ENCODE measurements around the gene DYRK1A. TPM values are rescaled to one million over a fixed set of nuclear protein-coding genes. Genes with fewer than 3 reads are reported as not detected.

The DYRK1A gene
- total RNA-seq, 1 experiment from 2014 or later: 48.7 TPM

GRCh38 chr21:37421306-37421705 lies 54.7 kb downstream of the DYRK1A start:
- Histone ChIP-seq H3K79me2 (ENCODE audit: low read length) (peaks cover 96% of the 10 kb centered on the region), H3K4me1 (ENCODE audit: insufficient read depth, low read length) (no peaks in the 10 kb centered on the region), H3K27me3 (ENCODE audit: low read length) (no peaks in the 10 kb centered on the region), H3K36me3 (ENCODE audit: low read depth, low read length) (peaks cover 24% of the 10 kb centered on the region), H3K27ac (ENCODE audit: low read length) (no peak overlapping the region), H3F3A (ENCODE audit: low read length, unreplicated experiment) (no peaks in the 10 kb centered on the region), H3K9me3 (ENCODE audit: low read length) (no peaks in the 10 kb centered on the region), H3K4me2 (ENCODE audit: low read length) (no peak overlapping the region), H3K9me2 (replicated peaks; ENCODE audit: low read length) (no peaks in the 10 kb centered on the region), H3K4me3 (ENCODE audit: low read length) (no peak overlapping the region), H4K20me1 (ENCODE audit: low read length) (peaks cover 49% of the 10 kb centered on the region), H2AFZ (ENCODE audit: low read length) (no peak overlapping the region), H3K9ac (ENCODE audit: low read length) (no peak overlapping the region)
- TF ChIP-seq EZH2 (IDR thresholded peaks at IDR 0.05; ENCODE audit: low read length, unreplicated experiment): no peak
- TF ChIP-seq CTCF (conservative IDR thresholded peaks at IDR 0.05; ENCODE audit: low read depth, low read length): no peak
- TF ChIP-seq EZH2phosphoT487 (IDR thresholded peaks at IDR 0.05; ENCODE audit: borderline replicate concordance, low read length): no peak
- no TSS peak for BruUV-seq (replicated peaks)
- ChIA-PET POLR2A (ENCODE audit: unreplicated experiment) (interaction anchor here (0.5 to 0.6 kb wide), 2 partner anchors 14 to 142 kb away, joined by 3 read pairs; no protein-coding TSS in a partner anchor), CTCF (no interaction called here)
- no peak for DNase-seq
- intact Hi-C loops (cut with micrococcal nuclease): no loop called here
- no peak for ATAC-seq

GRCh38 chr21:37422382-37422781 lies 55.8 kb downstream of the DYRK1A start:
- Histone ChIP-seq H3K36me3 (ENCODE audit: low read depth, low read length) (peaks cover 24% of the 10 kb centered on the region), H3K9me3 (ENCODE audit: low read length) (no peaks in the 10 kb centered on the region), H3K4me2 (ENCODE audit: low read length) (no peak overlapping the region), H3K27ac (ENCODE audit: low read length) (no peak overlapping the region), H3K4me1 (ENCODE audit: insufficient read depth, low read length) (no peaks in the 10 kb centered on the region), H3K9ac (ENCODE audit: low read length) (no peak overlapping the region), H3K79me2 (ENCODE audit: low read length) (peaks cover 93% of the 10 kb centered on the region), H4K20me1 (ENCODE audit: low read length) (peaks cover 48% of the 10 kb centered on the region), H2AFZ (ENCODE audit: low read length) (no peak overlapping the region), H3K4me3 (ENCODE audit: low read length) (no peak overlapping the region), H3K27me3 (ENCODE audit: low read length) (no peaks in the 10 kb centered on the region), H3F3A (ENCODE audit: low read length, unreplicated experiment) (no peaks in the 10 kb centered on the region), H3K9me2 (replicated peaks; ENCODE audit: low read length) (no peaks in the 10 kb centered on the region)
- ATAC-seq (no peak), DNase-seq (no peak)
- POLR2A ChIA-PET (ENCODE audit: unreplicated experiment): no interaction called here
- BruUV-seq (replicated peaks): no TSS peak
- intact Hi-C loops (cut with micrococcal nuclease): no loop called here
- CTCF ChIA-PET: no interaction called here
- TF ChIP-seq EZH2phosphoT487 (IDR thresholded peaks at IDR 0.05; ENCODE audit: borderline replicate concordance, low read length) (no peak), EZH2 (IDR thresholded peaks at IDR 0.05; ENCODE audit: low read length, unreplicated experiment) (no peak), CTCF (conservative IDR thresholded peaks at IDR 0.05; ENCODE audit: low read depth, low read length) (no peak)

GRCh38 chr21:37423103-37423502 lies 56.5 kb downstream of the DYRK1A start:
- Histone ChIP-seq H3K4me3 (ENCODE audit: low read length) (no peak overlapping the region), H3K27ac (ENCODE audit: low read length) (no peak overlapping the region), H3K4me1 (ENCODE audit: insufficient read depth, low read length) (no peaks in the 10 kb centered on the region), H3K36me3 (ENCODE audit: low read depth, low read length) (peaks cover 24% of the 10 kb centered on the region), H3K9me3 (ENCODE audit: low read length) (no peaks in the 10 kb centered on the region), H3K9me2 (replicated peaks; ENCODE audit: low read length) (no peaks in the 10 kb centered on the region), H3K9ac (ENCODE audit: low read length) (no peak overlapping the region), H3F3A (ENCODE audit: low read length, unreplicated experiment) (no peaks in the 10 kb centered on the region), H3K27me3 (ENCODE audit: low read length) (no peaks in the 10 kb centered on the region), H3K79me2 (ENCODE audit: low read length) (peaks cover 93% of the 10 kb centered on the region), H2AFZ (ENCODE audit: low read length) (no peak overlapping the region), H4K20me1 (ENCODE audit: low read length) (peaks cover 42% of the 10 kb centered on the region), H3K4me2 (ENCODE audit: low read length) (no peak overlapping the region)
- BruUV-seq (replicated peaks): no TSS peak
- no peak for DNase-seq
- intact Hi-C loops (cut with micrococcal nuclease): no loop called here
- CTCF ChIA-PET: no interaction called here
- POLR2A ChIA-PET (ENCODE audit: unreplicated experiment): no interaction called here
- TF ChIP-seq EZH2 (IDR thresholded peaks at IDR 0.05; ENCODE audit: low read length, unreplicated experiment): no peak
- TF ChIP-seq CTCF (conservative IDR thresholded peaks at IDR 0.05; ENCODE audit: low read depth, low read length): no peak
- no peak for TF ChIP-seq EZH2phosphoT487 (IDR thresholded peaks at IDR 0.05; ENCODE audit: borderline replicate concordance, low read length)
- no peak for ATAC-seq
